Activated CD4-positive, alpha-beta T cell treated with anti-CD3 and anti-CD28 coated beads, Interleukin-2, Interleukin-4, amounts not matched to agents 100 ng/mL and 50 ng/mL, durations not matched to agents 16 hours and 8 hours (primary cell): ENCODE measurements around the gene RAB8A.

Experiments used
- DNase-seq: peaks from one replicate; pipeline ENCODE4 v3.0.0-alpha.2; 2020; ENCODE audit warnings: low spot score

RAB8A gene

DNA sequence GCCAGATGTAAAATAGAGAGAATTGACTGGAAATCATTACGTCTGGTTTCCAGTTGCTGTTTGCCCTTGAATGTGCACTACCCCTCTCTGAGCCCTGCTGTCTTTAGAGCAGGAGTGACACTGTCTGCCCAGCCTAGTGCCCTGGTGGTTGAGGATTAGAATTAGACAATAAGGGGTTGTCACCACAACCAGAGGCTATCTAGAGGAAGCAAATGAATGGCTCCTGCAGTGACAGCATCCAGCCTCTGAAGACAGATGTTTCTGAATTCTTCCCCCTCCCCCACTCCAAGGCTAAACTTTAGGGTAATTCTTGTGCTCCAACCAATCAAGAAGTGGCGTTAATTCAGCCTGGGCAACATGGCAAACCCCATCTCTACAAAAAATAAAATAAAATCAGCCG, 2.0 kb downstream of the RAB8A start:
- DNase-seq = no peak

DNA sequence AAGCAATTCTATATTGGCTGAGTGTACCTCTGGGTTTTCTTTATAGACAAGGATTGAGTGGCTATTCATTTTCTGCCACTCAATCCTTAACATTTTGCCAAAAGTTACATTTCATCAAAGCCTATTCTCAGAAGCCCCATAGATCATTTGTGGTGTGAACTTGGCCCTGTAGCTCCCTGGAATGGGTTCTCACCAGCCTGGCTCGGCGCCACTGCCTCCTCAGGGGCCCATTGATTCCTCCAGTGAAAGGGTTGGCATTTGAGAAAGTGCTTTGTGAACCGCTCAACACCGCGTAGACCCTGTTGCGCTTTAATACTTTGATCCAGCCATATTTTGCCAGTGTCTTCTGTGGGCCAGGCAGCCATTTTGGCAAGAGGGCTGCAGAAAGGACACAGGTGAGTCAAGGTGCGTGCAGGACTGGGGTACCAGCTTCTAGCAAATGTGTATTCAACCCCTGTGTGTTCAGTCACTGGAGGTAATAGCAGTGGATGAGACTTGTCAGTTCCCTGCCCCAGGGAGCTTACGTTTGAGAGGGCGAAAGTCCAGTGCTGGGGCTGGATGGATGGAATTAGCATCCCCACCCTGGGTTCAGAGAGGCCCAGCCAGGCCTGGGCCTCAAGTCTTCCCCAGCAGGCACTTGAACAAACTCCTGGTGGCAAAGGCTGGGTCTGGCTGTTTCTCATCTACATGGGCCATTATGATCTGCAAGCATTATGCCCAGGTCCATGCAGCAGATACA, 3.8 kb downstream of the RAB8A start:
- no peak for DNase-seq

DNA sequence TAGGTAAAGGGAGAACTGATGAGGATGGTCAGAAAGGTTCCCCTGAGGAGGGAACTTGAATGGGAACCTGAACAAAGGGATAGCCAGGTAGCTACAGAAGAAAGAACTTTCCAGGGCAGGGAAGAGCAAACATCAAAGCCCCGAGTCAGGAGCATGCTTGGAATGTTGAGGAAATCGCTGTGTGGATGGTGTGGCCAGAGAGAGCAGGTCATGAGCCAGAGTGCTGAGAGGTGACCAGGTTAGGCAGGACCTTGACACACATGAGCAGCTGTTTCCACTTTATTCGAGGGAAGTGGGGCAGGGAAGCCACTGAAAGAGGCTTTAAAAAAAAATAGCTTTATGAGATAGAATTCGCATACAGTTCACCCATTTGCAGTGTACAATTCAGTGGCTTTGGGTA, 4.4 kb downstream of the RAB8A start:
- no peak for DNase-seq

DNA sequence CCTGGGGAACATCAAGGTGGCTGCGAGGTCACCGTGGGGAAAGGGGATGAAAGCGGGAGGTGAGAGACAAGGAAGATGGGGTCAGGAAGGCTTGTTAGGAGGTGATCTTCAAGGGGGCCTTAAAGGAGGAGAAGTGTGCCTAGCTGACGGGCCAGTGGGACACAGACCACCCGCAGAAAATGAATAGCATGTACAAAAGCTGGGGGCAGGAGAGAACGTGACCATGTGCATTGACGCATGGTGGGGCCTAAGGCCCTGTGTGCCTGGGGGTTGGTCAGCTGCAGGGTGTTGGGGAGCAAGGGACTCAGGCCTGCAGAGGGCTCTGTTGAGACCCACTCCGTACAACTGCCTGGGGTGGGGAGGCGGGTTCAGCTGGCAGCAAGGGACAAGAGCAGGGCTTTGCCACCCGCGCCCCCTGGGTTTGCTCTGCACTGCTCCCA, 5.9 kb downstream of the RAB8A start:
- DNase-seq = no peak

DNA sequence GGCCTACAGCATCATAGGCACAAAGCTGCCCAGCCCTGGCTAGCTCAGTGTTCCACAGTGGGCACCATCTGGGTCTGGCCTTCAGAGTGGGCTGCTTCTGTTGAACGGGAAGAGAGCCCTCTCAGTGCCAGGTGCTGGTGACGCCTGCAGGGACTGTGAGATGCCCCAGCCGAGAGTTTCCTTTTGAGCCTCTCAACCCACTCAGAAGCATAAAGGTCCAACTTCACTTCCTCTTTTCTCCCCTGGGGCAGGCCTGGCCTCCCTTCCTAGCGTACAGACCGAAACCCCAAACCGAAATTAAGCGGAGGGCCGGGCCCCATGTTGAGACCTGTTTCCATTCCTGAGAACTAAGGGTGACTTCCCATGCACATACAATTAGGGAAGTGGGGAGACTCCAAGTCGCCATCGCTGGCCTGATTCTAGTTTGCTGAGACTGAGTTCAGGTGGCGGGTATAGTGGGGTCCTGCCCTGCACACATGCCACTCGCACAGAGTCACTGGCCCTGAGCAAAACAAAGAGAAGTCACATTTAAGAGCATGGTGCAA, 6.9 kb downstream of the RAB8A start:
- peak; percentile 89 for DNase-seq

DNA sequence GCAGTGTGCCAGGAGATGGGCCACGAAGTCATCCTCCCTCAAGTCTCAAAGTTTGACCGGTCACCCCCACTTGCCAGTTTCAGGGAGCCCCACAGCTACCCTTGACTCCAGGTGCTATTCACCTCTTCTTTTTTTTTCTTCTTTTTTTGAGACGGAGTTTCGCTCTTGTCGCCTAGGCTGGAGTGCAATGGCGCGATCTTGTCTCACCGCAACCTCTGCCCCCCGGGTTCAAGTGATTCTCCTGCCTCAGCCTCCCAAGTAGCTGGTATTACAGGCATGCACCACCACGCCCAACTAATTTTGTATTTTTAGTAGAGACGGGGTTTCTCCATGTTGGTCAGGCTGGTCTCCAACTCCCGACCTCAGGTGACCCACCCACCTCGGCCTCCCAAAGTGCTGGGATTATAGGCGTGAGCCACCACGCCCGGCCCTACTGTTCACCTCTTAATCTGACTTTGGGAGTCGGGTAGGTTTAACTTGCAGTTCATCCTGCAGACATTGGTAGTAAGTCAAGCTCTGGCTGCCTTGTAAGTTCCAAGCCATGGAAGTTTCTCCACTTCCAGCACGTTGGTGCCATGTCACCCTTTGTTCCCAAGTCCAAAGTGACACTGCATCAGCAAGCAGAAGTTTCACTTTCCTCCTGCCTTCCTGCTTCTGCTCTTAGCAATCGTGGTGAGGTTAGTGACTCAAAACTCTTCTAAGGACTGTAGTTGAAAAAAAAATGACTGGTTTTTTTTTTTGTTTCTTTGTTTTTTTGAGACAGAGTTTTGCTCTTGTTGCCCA, 7.6 kb downstream of the RAB8A start:
- peak; percentile 90 for DNase-seq

DNA sequence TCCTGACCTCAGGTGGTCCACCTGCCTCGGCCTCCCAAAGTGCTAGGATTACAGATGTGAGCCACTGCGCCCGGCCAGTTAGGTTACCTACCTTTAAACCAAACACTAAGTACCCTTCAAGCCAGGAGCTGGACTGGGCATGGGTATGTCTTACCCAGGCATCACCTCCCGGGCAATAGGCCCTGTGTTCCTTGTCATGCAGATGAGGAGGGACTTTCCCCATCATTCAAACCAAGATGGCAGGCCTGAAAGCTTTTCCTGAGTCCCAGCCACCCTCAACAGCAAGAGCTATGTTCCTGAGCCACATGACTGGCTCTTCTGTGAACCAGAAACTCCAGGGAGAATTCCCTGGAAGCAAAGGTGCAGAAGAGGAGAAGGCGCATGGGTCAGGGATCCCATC, 9.5 kb downstream of the RAB8A start:
- DNase-seq = no peak

DNA sequence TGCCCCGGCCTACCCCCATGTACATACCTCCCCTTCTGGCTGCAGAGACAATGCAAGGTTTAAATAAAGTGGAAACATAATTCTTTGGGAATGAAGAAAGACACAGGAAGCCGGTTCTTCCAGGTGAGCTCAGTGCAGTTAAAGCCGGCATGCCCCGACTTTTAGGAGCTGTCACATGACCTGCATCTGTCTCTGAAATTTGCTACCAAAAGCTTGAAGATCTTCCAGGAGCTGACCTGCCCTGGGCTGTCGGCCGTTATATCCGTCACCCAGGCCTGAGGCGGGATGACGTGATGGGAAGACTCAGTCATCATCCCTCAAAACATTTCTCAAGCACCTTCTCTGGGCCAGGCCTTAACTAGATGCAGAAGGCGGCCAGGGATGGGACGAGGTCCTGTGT, 10.3 kb downstream of the RAB8A start:
- DNase-seq = no peak

DNA sequence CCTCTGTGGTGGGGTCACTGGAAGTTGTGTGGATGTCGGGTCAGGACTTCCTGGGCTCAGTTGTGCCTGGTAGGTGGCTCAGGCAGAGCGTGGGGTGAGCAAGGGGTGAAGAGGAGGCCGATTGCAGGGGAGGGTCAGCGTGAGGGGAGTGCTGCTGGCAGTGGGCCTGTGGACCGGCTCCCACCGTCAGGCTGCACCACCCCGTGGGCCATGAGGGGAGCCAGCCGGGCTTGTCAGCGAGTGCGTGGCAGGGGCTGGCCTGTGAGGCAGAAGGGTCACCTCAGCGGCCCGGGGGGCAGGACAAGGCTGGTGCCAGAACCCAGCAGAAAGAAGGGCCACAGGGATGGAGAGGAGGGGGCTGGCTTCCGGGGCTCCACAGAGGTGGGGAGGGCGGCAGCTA, 13.3 kb downstream of the RAB8A start:
- DNase-seq = no peak

DNA sequence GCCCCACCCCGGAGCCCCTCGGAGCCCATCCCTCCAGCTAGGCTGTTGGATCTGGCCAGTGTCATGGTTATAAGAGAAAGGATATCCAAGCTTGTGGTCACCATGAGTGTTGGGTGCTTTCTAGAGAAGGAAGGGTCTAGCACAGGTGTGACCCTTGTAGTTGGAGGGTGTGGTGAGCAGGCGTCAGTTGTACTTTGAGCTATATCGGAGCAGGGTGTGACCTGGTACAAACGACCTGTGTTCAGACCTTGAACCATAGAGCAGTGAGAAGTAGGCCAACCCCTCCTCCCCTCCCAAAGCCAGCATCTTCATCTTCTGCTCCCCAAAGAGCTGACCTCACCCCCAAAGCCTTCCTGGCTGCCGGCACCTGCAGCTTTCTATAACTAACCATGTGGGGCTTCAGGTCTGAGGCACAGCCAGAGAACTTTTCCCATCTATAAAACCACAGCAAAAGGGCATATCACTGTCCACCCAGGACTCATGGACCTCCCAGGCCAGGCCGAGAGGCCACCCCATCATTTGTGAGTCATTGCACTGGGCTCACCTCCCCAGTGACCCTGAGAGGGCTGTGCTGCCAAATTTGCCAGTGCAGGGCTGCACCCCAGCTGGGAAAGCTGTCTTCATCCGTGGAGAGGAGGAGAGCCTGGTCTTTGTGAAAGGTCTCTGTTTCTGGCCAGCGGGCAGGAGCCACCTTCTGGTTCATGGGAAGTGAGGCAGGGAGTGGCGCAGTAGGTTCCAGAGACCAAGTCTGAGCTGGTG, 14.2 kb downstream of the RAB8A start:
- no peak for DNase-seq

DNA sequence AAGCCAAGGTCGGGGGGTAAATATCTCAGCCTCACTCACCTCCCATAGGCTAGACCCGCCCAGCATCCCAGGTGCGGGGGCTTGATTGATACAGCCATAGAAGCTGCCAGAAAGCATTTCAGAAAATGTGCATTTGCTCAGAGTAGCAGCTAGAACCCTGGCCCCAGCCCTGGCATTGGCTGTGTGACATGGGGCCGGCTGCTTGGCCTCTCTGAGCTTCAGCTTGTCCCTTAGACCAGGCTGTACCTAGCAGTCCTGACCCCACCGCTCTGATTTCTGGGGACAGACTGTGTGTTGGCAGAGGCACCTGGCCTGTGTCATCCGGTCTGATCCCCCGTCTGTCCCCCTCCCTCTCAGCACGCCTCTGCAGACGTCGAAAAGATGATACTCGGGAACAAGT, 15.4 kb downstream of the RAB8A start:
- no peak for DNase-seq

DNA sequence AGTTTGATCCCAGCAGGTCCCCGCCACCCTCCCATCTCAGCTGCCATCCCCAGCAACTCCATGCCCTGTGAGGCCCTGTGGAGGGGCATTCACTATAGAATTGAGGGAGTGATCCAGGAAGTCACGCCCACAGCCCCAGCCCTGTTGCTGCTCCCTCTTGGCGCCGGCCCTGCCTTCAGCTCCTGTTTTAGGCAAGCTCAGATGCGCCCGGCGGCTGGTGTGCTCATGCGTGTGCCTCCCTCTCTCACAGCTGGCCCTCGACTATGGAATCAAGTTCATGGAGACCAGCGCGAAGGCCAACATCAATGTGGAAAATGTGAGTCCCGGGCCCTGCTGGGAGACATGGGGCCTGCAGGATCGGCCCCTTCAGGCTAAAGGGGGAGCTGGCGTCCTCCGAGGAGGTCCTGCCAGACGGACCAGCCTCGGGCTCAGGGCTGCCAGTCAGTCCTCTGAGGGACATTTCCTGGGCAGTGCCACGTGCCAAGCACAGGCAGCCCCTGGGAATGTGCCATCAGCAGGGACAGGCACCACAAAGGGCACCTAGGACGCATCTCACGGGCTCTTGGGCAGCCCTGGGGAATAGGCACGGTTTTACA, 16.2 kb downstream of the RAB8A start:
- no peak for DNase-seq

DNA sequence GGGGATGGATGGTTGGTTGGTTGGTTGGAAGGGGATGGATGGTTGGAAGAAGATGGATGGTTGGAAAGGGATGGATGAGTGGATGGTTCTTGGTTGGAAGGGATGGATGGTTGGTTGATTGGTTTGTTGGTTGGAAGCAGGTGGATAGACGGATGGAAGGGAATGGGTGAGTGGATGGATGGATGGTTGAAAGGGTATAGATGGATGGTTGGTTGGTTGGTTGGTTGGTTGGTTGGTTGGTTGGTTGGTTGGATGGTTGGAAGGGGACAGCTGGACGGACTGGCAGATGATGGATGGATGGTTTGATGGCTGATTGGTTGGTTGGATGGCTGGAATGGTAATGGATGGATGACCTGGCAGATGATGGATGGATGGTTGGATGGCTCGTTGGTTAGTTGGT, 20.0 kb downstream of the RAB8A start:
- DNase-seq = no peak

DNA sequence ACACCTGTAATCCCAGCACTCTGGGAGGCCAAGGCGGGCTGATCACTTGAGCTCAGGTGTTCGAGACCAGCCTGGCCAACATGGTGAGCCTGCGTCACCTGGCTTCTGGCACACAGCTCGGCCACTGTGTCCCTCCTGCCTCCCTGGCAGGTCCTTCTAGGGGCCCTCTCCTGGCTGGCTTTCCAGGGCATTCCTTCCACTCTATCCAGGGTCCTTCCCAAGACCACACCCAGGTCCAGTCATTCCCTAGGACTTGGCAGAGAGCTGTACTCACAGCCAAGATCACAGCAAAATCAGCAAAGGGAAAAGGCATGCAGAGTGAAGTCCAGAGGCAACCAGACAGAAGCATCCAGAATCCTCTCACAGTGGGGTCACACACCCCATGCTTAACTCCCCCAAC, 22.1 kb downstream of the RAB8A start:
- no peak for DNase-seq

DNA sequence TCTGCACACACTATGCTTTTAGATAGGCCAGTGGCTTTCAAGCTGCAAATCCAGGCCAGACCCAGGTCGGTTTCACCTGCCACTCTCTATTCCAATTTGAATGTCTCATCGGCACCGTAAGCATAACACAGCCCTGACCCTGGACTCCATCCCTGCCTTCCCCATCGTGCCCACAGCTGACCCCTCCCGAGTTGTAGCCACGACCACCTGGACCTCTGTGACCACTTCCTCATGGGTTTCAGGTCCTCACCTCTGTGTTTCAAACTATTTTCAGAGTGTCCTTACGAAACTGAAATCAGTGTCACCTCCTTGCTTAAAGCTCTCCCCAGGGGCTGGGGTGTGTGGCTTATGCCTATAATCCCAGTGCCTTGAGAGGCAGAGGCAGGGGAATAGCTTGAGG, 22.8 kb downstream of the RAB8A start:
- DNase-seq = no peak

DNA sequence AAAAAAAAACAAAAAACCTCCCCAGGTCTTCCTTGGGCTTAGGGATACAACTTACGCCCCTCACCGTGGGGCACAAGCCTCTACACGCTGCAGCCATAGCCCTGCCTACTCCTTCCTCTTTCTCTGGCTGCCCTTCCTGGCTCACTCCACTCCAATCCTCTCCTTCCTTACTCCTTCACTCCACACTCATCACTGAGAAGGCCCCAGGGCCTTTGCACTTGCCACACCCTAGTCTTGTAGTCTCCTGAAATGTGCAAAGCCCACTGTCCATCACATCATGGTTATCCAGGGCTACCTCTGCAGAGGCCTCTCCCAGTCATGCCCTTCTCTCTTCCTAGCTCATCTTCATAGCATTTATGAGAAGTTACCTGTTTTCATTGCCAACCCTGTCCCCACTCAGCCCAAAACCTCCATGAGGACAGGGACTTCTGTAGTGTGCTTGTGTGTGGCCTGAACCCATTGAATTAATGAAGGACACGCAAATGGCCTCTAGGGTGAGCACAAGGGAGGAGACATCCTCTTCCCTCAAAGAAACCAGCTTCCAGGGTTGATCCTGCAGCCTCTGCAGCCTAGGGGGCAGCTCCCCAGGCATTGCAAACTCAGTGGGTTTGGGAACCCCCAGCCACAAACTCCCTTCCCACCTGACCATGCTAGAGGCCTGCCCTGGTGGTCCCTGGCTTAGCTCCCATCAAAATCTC, 23.9 kb downstream of the RAB8A start:
- no peak for DNase-seq

DNA sequence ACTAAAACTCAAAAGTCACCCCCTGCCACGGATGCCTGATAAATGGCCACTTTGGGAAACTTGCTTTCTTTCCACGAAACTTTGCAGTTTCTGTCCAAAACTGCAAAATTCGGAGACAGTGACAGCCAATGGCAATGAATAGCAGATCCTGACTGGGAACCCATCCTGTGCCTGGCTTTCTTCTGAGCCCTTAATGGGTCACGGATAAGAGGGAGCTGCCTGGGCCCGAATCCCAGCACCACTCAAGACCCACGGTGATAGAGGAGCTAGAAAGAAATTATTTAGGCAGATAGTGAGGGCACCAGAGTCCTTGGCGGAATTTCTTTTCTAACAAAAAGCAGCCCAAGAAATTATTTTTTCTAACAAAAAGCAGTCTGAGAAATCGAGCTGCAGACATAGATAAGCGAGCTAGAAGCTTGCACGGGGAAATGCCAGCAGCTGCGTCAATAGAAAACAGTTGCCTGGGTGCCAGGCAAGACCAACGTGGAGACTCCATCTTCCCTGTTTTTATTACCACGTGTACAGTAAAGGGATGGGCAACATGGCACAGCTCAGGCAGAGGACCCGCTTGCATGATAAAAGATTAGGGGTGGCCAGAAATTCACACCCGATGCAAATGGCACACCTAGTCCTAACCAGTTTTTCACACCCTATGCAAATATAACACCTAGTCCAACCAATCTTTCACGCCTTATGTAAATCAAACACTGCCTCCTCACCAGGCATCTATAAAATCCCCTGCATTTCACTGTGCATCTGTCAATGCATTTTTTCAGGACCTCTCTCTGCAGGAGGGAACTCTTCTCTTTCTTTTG, 24.7 kb downstream of the RAB8A start:
- no peak for DNase-seq

DNA sequence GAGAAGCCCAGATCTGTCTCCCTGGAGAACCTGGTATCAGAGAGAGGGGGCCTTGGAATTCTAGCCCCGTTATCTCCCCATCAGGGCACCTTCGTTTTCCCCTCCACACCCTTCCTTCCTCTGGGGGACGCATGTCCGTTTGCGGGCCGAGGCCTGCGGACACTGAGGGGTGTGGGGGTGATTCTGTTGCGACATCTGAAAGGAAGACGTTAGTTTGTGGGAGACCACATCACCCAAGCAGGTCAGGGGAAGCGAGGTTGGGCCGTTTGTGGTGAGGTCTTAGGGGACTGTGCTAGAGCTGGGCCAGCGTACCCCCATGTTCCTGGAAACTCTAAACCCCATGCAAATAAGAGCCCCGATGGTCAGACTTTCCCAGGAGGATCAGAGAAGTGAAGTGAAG, 28.1 kb downstream of the RAB8A start:
- DNase-seq = no peak

DNA sequence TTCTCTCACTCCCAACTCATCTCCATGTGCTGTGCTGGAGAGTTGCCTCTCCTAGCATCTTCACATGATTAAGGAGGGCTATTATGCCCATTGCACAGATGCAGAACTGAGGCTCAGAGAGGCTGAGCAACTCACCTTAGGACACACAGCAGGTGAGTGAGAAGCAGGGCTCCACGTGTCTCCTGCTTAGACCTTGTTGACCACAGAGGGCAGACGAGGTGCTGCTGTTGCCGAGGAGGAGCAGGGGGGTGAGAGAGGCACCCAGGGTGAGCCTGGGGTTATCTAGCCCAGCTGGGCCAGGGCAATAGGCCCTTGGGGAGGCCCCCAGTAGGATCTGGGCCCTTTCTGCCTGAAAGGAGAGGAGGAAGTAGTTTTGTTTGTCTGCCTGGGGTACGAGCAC, 29.4 kb downstream of the RAB8A start:
- no peak for DNase-seq

DNA sequence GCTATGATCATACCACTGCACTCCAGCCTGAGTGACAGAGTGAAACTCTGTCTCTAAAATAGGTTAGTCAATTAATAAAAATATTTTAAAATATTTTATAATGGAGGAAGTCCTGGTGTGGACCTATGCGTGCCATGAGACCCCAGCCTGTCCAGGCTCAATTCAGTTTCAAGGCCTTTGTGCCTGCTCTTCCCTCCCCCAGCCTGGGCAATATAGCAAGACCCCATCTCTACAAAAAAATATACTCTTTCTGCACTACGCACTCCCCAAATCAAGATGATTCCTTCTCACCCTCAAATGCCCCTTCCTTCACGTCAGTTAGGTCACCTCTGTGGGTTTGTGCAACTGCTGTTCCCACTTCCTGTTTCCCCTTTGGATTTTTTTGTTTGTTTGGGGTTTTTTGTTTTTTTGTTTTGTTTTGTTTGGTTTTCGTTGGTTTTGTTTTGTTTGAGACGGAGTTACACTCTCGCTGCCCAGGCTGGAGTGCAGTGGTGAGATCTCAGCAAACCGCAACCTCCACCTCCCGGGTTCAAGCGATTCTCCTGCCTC, 30.4 kb downstream of the RAB8A start:
- DNase-seq = no peak
